Bronchial epithelial cell (primary cell): Measurements from ENCODE around the gene MGMT. TPM values are rescaled to one million over a fixed set of nuclear protein-coding genes. Genes with fewer than 3 reads are reported as not detected.

ENCODE experiments used
- DNase-seq: peaks from one replicate; pipeline ENCODE4 v3.0.0-alpha.2; 2010; ENCODE audit warnings: low read depth
- FAIRE-seq: peaks from 2 replicates; lab custom pipeline; 2011; peaks lifted over from hg19 to GRCh38; lab: Jason Lieb, UNC
- H3K27me3 ChIP-seq: 2 replicates; pipeline ENCODE4 v1.5.1; 2011; ENCODE audit warnings: low read length; ENCODE audit not compliant: control insufficient read depth, insufficient read depth
- H3K36me3 ChIP-seq: 2 replicates; pipeline ENCODE4 v1.5.1; 2011; ENCODE audit warnings: low read length; ENCODE audit not compliant: control insufficient read depth, insufficient read depth
- H3K4me3 ChIP-seq: 2 replicates; pipeline ENCODE4 v1.5.1; 2011; ENCODE audit warnings: mild to moderate bottlenecking, low read depth, low read length, control low read depth
- CTCF ChIP-seq: IDR thresholded peaks from 2 replicates; pipeline ENCODE4 v1.5.1; 2011; ENCODE audit warnings: mild to moderate bottlenecking, moderate library complexity, low read length, control low read depth, inconsistent platforms; ENCODE audit not compliant: insufficient read depth, severe bottlenecking
- total RNA-seq: library from RNA; depleted of rRNA; stranded (reverse); fragments of >200 nt; gene quantifications from 2 replicates; pipeline ENCODE4 v1.2.1, GENCODE V29; 2014

MGMT gene
- total RNA-seq, 1 donor from 2014 or later = 19.7 TPM

DNA sequence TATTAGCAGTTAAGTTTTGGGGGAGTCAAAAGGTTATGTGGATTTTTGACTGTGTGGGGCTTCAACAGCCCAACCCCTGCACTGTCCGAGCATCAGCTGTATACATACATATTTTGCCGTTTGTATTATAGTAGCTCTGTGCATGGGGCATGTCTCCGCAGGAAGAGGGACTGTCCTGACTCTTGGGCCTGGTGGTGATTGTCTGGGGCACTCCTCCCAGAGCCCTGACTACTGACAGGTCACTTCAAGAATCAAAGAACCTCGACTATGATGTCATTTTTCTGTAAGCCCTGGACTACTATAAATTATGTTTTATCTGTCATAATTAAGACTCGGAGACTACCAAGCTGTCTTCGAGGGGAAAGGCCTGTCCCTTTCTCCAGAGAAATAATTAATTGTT lies 51.8 kb downstream of the MGMT start:
- Histone ChIP-seq H3K36me3 (no peaks in the 10 kb centered on the region), H3K27me3 (no peaks in the 10 kb centered on the region), H3K4me3 (no peak overlapping the region)
- DNase-seq (no peak), FAIRE-seq (no peak)
- TF ChIP-seq CTCF = no peak

DNA sequence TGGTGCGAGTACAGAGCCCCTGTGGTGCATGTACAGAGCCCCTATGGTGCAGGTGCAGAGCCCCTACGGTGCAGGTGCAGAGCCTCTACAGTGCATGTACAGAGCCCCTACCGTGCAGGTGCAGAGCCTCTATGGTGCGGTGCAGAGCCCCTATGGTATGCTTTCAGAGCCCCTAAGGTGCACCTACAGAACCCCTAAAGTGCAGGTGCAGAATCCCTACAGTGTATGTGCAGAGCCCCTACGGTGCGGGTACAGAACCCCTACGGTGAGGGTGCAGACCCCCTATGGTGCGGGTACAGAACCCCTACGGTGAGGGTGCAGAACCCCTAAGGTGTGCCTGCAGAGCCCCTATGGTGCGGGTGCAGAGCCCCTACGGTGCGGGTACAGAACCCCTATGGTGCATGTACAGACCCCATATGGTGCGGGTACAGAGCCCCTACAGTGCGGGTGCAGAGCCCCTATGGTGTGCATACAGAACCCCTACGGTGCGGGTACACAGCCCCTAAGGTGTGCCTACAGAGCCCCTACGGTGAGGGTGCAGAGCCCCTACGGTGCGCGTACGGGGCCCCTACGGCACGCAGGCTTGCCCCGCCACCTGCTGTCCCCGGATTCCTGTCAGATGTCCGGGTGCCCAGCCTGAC lies 53.5 kb downstream of the MGMT start:
- no peaks in the 10 kb centered on the region for H3K36me3 ChIP-seq
- DNase-seq = no peak
- TF ChIP-seq CTCF = no peak

DNA sequence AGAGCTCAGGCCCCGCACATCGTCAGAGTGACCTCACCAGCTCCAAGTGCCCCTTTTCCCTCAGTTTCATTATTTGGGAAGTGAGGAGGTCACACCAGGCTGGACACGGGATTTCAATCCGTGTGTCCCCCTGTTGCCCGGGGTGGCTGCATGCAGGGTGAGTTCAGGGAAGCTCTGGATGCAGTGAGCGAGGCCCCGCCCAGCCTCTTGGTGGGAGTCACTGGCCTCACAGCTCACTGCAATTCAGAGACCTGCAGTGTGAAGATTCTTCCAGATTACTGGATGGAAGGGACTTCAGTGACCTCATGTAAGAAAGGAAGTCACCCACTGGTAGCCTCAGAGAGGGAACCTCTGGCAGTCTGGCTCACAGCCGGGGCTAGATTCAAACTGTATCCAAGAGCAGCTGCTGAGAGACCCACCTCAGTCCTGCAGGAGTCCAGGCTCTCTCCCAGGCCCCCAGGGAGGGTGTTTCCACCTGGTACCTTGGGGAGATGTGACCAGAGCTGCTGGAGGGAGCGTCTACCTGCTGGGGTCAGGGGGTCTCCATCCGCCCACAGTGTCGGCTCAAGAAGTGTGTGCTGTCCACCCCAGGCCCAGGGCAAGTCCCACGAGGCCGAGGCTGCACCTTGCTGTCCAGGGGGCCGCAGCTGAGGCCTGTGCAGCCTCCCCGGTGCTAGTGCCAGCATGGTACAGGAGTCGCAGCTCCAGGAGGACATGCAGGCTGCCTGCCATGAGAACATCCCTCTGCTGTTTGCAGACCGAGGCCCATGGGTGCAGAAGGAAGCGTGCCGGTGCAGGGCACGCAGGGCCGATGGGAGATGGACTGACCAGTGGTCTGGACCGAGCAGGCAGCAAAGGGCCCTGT lies 54.4 kb downstream of the MGMT start:
- TF ChIP-seq CTCF = no peak
- Histone ChIP-seq H3K4me3 (no peak overlapping the region), H3K27me3 (no peaks in the 10 kb centered on the region), H3K36me3 (no peaks in the 10 kb centered on the region)
- FAIRE-seq = no peak
- DNase-seq = no peak

More for the DNA sequence above, 53.5 kb downstream of the MGMT start:
- FAIRE-seq = no peak
- Histone ChIP-seq H3K4me3 (no peak overlapping the region), H3K27me3 (no peaks in the 10 kb centered on the region)

DNA sequence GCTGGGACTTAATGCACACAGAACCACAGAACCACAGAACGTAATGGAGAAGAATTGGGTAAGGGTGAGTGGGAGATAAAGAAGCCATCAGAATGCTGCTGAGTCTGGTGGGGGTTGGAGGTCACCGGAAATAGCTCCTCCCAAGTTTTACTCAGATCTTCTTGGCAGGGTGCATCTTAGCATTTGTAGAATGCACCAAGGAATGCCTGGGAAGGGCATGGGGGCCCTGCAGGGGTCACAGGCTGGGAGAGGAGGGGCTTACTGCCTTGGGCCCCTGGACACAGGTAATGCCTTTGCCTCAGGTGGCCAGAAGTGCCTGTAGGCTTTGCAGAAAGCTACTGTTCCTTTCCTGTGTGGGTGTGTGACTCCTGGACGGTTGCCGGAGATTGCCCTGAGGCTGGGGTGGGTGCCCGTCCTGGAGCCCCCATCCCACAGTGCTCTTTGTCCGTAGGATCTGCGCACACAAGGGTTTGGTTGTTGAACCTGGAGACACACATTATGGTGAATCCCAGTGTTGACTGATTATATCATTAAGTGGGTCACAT lies 55.1 kb downstream of the MGMT start:
- no peak for TF ChIP-seq CTCF
- H3K36me3 ChIP-seq = no peaks in the 10 kb centered on the region
- DNase-seq (no peak), FAIRE-seq (no peak)
- no peak overlapping the region for H3K4me3 ChIP-seq
- no peaks in the 10 kb centered on the region for H3K27me3 ChIP-seq

- no peaks in the 10 kb centered on the region for H3K36me3 ChIP-seq
- no peaks in the 10 kb centered on the region for H3K27me3 ChIP-seq
- FAIRE-seq (no peak), DNase-seq (no peak)
- no peak overlapping the region for H3K4me3 ChIP-seq
- TF ChIP-seq CTCF = no peak
Observed at GRCh38 chr10:129523031-129523722, 56.1 kb downstream of the MGMT start.
